DMS53 treated with DMSO at 0.1 percent for 48 hours (cell line): ENCODE data around the gene CGB3.
"Not testable (repeated sequence)": the region's sequence is repeated elsewhere in the genome, so short reads cannot be mapped to it uniquely, and the experiment has no call there.

Source experiments
- DNase-seq: peaks from one replicate; lab custom pipeline; 2025; ENCODE audit not compliant: unreplicated experiment; lab: John Stamatoyannopoulos, UW

The CGB3 gene

GRCh38 chr19:49024233-49024632, at the start of gene CGB3:
Gene CGB3, minus strand, starts transcription at chr19:49024333. Its CDS starts 362 bp downstream, at chr19:49023971.
- DNase-seq = not testable (repeated sequence)

DNA sequence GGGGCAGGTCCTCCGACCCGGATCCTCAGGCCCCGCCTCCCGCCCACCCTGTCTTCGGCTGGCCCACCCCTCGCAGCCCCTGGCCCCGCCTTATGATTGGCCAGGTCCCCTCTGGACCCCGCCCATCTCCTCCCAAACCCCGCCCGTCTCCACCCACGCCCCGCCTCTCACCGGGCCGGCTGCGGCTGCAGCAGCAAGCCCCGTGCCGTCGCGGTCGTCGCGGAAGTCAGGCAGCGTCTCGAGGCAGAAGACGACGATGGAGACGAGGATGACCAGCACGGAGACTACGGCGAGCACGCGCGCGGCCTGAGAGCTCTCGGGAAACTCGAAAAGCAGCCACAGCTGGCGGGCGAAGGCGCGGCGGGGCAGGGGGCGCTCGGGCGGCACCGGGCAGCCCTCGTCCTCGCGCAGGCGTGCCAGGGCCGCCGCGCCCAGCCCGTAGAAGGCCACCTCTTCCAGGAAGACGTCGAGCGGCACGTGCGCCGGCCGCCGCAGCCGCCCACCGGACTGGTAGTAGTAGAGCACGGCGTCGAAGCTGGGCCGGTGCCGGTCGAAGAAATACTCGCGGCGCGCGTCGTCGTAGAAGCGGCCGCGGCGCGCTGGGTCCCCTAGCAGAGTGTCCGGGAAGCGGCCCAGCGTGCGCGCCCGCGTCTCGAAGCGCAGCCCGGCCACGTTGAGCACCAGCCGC, 47.9 kb upstream of the CGB3 start:
- DNase-seq = no peak

DNA sequence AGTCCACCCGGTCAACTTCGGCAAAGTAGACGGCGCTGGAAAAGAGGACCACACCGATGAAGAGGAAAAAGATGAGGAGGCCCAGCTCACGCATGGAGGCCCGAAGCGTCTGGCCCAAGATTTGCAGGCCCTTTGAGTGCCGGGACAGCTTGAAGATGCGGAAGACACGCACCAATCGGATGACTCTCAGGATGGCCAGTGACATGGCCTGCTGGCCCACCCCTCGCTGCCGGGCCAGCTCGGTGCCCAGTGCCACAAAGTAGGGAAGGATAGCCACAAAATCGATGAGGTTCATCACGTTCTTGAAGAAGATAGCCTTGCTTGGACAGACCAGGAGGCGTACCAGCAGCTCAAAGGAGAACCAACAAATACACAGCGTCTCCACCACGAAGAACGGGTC, 46.3 kb upstream of the CGB3 start:
- DNase-seq = no peak

- no peak for DNase-seq
Measured at GRCh38 chr19:49069026-49069425, 44.9 kb upstream of the CGB3 start.

GRCh38 chr19:49067554-49067953, 43.4 kb upstream of the CGB3 start:
- no peak for DNase-seq

GRCh38 chr19:49065905-49066512, 41.9 kb upstream of the CGB3 start:
- no peak for DNase-seq

DNA sequence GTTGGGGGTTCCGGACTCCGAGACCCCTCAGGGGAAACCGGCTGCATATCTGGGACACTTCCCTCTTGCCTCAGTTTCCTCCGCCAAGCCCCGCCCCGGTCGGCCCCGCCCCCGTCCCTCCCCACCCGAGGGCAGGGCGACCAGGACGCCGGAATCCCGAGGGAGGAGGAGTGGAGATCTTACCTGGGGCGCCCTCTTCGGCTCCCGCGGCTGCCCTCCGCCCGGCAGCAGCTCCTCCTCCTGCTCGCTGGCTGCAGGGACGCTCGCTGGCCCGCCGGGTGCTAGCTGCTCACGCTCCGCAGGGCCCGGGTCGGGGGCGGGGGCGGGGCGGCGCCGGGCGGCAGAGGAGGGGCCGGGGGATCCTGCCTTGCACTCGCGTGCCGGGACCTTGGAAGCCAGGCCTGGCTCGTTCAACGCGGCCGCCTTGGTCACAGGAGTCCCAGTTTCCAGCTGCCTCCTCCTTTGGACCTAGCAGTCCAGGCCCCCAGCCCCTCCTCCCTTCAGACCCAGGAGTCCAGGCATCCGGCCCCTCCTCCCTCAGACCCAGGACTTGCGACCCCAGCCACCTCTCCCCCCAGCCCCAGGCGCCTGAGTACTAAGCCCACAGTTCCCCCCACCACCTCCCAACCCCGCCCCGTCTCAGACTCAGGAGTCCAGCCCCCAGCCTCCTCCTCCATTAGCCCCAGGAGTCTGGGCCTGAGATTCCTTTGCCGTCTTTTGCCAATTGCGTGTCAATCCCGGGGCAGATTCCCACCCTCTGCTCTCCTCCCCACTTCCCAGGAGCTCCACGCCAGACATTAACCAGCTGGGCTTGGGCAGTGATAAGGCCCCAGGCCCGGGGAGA, 40.9 kb upstream of the CGB3 start, which contains the start of gene NTF4:
Gene NTF4, minus strand, starts transcription at position 51 of the 844 bp plus-strand sequence. CDS start 2,821 bp downstream, outside the sequence.
- no peak for DNase-seq

- no peak for DNase-seq
Measured at GRCh38 chr19:49064029-49064629, 40.0 kb upstream of the CGB3 start.

DNA sequence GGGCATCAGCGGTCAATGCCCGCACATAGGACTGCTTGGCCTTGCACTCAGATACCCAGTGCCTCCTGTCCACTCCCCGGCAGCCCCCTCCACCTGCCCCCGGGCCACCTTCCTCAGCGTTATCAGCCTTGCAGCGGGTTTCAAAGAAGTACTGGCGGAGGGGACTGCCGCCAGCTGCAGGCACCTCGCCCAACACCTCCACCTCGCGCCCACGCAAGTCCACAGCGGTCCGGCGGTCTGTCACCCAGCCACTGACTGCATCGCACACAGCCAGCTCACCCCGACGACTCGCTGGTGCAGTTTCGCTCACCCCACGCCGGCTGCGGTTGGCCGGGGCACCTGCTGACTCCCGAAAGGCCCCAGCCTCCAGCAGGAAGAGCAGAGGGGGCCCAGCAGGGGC, 37.3 kb upstream of the CGB3 start:
- DNase-seq = no peak

DNA sequence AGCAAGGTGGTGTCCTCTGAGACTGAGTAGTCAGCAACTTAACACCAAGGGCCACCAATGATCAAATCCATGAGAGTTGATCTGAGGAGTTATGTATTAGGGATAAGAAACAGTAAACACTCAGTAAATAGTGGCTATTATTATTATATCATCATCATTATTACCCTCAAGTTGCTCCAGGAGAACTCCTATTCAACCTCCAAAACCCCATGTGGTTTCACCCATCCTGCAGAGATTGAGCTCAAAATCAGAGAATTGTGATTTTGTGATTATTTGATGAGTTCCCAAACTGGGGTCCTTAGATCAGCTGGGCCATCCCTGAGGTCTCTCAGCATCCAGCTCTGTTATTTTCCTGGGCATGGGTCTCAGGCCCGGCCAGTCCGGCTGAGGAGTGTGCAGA, 36.9 kb upstream of the CGB3 start:
- no peak for DNase-seq

DNA sequence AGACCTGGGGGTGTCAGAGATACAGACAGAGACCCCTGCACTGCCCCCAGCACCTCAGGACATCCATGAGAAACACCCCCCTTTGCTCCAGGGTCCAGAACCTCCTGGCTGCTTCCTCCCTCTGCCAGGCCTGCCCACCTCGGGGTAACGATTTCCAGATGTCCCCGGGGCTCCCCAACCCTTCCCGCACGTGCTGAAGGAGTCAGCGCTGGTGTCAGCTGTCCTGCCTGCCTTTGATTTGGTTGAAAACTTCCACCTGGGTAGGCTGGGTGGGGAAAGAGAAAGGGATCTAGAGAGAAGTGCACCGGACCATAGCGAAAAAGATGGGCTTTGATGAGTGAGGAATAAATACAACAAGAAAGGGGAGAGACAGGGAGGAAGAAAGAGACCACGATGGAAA, 34.9 kb upstream of the CGB3 start:
- no peak for DNase-seq

DNA sequence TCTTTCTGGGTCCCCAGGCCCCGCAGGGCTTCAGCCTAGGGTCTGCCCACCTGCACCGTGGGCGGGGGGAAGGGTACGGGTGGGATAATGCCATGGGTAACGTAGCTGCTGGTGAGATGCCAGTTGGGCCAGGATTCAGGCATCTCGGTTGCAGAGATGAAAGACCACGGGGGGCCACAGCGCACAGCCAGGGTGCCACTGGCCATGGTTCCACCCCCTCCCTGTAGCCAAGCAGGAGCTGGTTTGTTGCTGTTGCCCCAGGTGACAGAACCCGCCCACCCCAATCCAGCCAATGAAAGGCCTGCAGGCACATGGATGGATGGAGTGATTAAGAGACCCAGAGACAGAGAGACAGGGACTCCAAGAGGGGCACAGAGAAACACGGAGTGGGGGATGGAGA, 34.4 kb upstream of the CGB3 start:
- no peak for DNase-seq

GRCh38 chr19:49057636-49058234, 33.6 kb upstream of the CGB3 start, which contains the start of gene CGB7:
Gene CGB7, minus strand, starts transcription at chr19:49057749. Its CDS starts 2,374 bp downstream, at chr19:49055375.
- no peak for DNase-seq

- DNase-seq = not testable (repeated sequence)
Measured at GRCh38 chr19:49056902-49057596, 32.9 kb upstream of the CGB3 start.

- peak; percentile 46 for DNase-seq
Measured at GRCh38 chr19:49056101-49056901, 32.2 kb upstream of the CGB3 start.

DNA sequence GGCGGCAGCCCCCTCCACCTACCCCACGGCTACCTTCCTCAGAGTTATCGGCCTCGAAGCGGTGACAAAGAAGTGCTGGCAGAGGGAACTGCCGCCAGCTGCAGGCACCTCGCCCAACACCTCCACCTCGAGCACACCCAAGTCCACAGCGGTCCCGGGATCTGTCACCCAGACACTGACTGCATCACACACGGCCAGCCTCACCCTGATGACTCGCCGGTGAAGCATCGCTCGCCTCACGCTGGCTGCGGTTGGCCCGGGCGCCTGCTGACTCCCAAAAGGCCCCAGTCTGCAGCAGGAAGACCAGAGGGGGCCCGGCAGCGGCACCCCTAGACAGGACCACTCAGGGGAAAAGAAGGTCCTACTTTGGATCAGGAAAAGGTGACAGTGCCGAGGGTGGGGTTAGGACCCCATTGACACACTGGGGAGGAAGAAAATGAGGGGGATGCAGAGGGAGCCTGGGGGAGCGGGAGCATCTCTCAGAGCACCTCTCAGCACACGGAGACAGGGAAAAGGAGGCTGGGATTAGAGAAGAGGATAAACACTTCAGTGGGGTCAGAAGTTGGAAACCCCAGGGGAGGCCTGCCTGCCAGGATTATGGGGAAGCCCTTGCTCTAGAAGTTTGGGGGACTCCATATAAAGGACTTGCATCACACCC, 26.4 kb upstream of the CGB3 start:
- DNase-seq = not testable (repeated sequence)

DNA sequence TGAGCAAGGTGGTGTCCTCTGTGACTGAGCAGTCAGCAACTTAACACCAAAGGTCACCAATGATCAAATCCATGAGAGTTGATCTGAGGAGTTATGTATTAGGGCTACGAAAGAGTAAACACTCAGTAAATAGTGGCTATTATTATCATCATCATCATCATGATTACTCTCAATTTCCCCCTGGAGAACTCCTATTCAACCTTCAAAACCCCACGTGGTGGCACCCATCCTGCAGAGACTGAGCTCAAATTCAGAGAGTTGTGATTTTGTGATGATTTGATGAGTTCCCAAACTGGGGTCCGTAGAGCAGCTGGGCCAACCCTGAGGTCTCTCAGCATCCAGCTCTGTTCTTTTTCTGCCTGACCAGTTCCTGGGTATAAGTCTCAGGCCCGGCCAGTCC, 25.7 kb upstream of the CGB3 start:
- DNase-seq = not testable (repeated sequence)

DNA sequence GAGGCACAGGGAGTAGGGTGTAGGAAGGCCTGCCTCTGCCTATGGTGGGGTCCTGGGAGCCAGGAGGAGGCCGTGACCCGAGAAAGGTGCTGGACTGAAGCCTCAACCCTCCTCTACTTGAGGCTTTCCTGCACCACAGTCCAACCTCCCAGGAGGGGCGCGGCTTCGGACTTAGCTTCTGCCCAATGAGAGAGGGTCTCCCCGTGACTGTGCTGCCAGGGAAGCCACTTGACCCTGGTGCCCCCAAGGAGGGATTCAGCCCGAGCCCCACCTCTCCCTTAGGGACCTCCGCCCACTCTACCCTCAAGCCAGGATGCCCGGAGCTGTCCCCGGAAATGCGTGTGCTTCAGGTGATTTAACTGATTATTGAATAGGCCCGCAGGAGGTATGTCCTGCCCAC, 24.9 kb upstream of the CGB3 start, which contains the start of gene CGB8:
Gene CGB8, minus strand, starts transcription at position 101 of the 400 bp plus-strand sequence. CDS start 372 bp downstream, outside the sequence.
- DNase-seq = not testable (repeated sequence)

- not testable (repeated sequence) for DNase-seq
Measured at GRCh38 chr19:49043548-49043947, 19.4 kb upstream of the CGB3 start, which contains the start of gene CGB5. Gene CGB5, plus strand, starts transcription at chr19:49043848. Its CDS starts 362 bp downstream, at chr19:49044210.
